H9 (cell line): Measurements from ENCODE around the gene TOP1. TPM values are rescaled to one million over a fixed set of nuclear protein-coding genes. Genes with fewer than 3 reads are reported as not detected.

Source experiments
- DNase-seq: peaks from one replicate; pipeline ENCODE4 v3.0.0-alpha.2; 2017
- H2AFZ ChIP-seq: one replicate; pipeline ENCODE4 v1.6.1; 2013; ENCODE audit warnings: mild to moderate bottlenecking, low read length, control low read depth, moderate library complexity
- H2AK5ac ChIP-seq: 2 replicates; pipeline ENCODE4 v1.6.1; 2013; ENCODE audit warnings: low read length, control low read depth, mixed read lengths; ENCODE audit not compliant: insufficient read length
- H2BK120ac ChIP-seq: one replicate; pipeline ENCODE4 v1.6.1; 2013; ENCODE audit warnings: low read depth, mild to moderate bottlenecking, low read length, control low read depth, inconsistent platforms; ENCODE audit not compliant: poor library complexity, severe bottlenecking
- H2BK12ac ChIP-seq: 2 replicates; pipeline ENCODE4 v1.6.1; 2013; ENCODE audit warnings: low read length, control low read depth, mixed read lengths, low read depth; ENCODE audit not compliant: insufficient read length
- H2BK15ac ChIP-seq: 2 replicates; pipeline ENCODE4 v1.6.1; 2013; ENCODE audit warnings: low read depth, low read length, control low read depth
- H2BK20ac ChIP-seq: one replicate; pipeline ENCODE4 v1.6.1; 2013; ENCODE audit warnings: low read depth, mild to moderate bottlenecking, low read length, control low read depth, inconsistent platforms; ENCODE audit not compliant: poor library complexity, severe bottlenecking
- H2BK5ac ChIP-seq: 2 replicates; pipeline ENCODE4 v1.6.1; 2013; ENCODE audit warnings: low read length, control low read depth, mixed read lengths; ENCODE audit not compliant: insufficient read length
- H3K14ac ChIP-seq: 2 replicates; pipeline ENCODE4 v1.6.1; 2013; ENCODE audit warnings: low read length, control low read depth; ENCODE audit not compliant: insufficient read depth
- H3K18ac ChIP-seq: 2 replicates; pipeline ENCODE4 v1.6.1; 2013; ENCODE audit warnings: low read depth, mild to moderate bottlenecking, mixed read lengths, low read length, control low read depth; ENCODE audit not compliant: insufficient read length
- H3K23ac ChIP-seq: 2 replicates; pipeline ENCODE4 v1.6.1; 2013; ENCODE audit warnings: low read length, control low read depth, mixed read lengths, low read depth; ENCODE audit not compliant: insufficient read length
- H3K23me2 ChIP-seq: 2 replicates; pipeline ENCODE4 v1.6.1; 2013; ENCODE audit warnings: low read depth, mild to moderate bottlenecking, mixed read lengths, low read length, control low read depth; ENCODE audit not compliant: insufficient read length, poor library complexity, severe bottlenecking
- H3K27ac ChIP-seq: 2 replicates; pipeline ENCODE4 v1.5.1; 2013; ENCODE audit warnings: low read length, control low read depth, mixed read lengths, low read depth; ENCODE audit not compliant: insufficient read length
- H3K27me3 ChIP-seq: 2 replicates; pipeline ENCODE4 v1.6.1; 2013; ENCODE audit warnings: low read length, control low read depth, inconsistent platforms; ENCODE audit not compliant: insufficient read depth
- H3K4ac ChIP-seq: 2 replicates; pipeline ENCODE4 v1.6.1; 2013; ENCODE audit warnings: low read depth, mild to moderate bottlenecking, control low read depth, inconsistent platforms, low read length, moderate library complexity
- H3K4me1 ChIP-seq: 2 replicates; pipeline ENCODE4 v1.6.1; 2013; ENCODE audit warnings: low read length, control low read depth, inconsistent platforms; ENCODE audit not compliant: insufficient read depth
- H3K4me2 ChIP-seq: 2 replicates; pipeline ENCODE4 v1.6.1; 2013; ENCODE audit warnings: low read length, control low read depth, mixed read lengths; ENCODE audit not compliant: insufficient read length, insufficient read depth
- H3K56ac ChIP-seq: 2 replicates; pipeline ENCODE4 v1.6.1; 2013; ENCODE audit warnings: low read depth, mild to moderate bottlenecking, mixed read lengths, low read length, control low read depth; ENCODE audit not compliant: insufficient read length
- H3K79me1 ChIP-seq: 2 replicates; pipeline ENCODE4 v1.6.1; 2013; ENCODE audit warnings: low read depth, mild to moderate bottlenecking, moderate library complexity, low read length, control low read depth, inconsistent platforms; ENCODE audit not compliant: insufficient read depth, poor library complexity, severe bottlenecking
- H3K79me2 ChIP-seq: 2 replicates; pipeline ENCODE4 v1.6.1; 2013; ENCODE audit warnings: low read length, control low read depth, inconsistent platforms; ENCODE audit not compliant: insufficient read depth
- H3K9ac ChIP-seq: 2 replicates; pipeline ENCODE4 v1.6.1; 2013; ENCODE audit warnings: low read length, control low read depth, mixed read lengths; ENCODE audit not compliant: insufficient read length; ENCODE audit errors: extremely low read depth
- H3K9me3 ChIP-seq: one replicate; pipeline ENCODE4 v1.6.1; 2013; ENCODE audit warnings: low read depth, low read length, inconsistent platforms; ENCODE audit not compliant: control insufficient read depth
- H3T11ph ChIP-seq: one replicate; pipeline ENCODE4 v1.6.1; 2013; ENCODE audit warnings: mild to moderate bottlenecking, low read length, control low read depth, inconsistent platforms
- H4K20me1 ChIP-seq: one replicate; pipeline ENCODE4 v1.6.1; 2013; ENCODE audit not compliant: control insufficient read depth, insufficient read length, insufficient read depth
- H4K5ac ChIP-seq: 2 replicates; pipeline ENCODE4 v1.6.1; 2013; ENCODE audit warnings: low read depth, mild to moderate bottlenecking, mixed read lengths, low read length, control low read depth; ENCODE audit not compliant: insufficient read length
- H4K8ac ChIP-seq: replicated peaks from 2 replicates; pipeline ENCODE4 v1.6.1; 2013; ENCODE audit warnings: low read length, control low read depth, mixed read lengths, low read depth; ENCODE audit not compliant: insufficient read length
- H4K91ac ChIP-seq: 2 replicates; pipeline ENCODE4 v1.6.1; 2013; ENCODE audit warnings: low read depth, mild to moderate bottlenecking, moderate library complexity, mixed read lengths, low read length, control low read depth; ENCODE audit not compliant: insufficient read length
- H3K27ac Mint-ChIP-seq, 3 experiments: 2 replicates in 2 of 3; 3 replicates in 1 of 3; pipeline ENCODE4 v1.8.0; 2020 to 2021; ENCODE audit warnings: mixed read lengths in 3 of 3, mild to moderate bottlenecking in 1 of 3, moderate library complexity in 1 of 3
- H3K27me3 Mint-ChIP-seq: 2 replicates; pipeline ENCODE4 v1.8.0; 2021; ENCODE audit warnings: low read depth, mild to moderate bottlenecking, moderate library complexity, mixed read lengths
- H3K36me3 Mint-ChIP-seq, 3 experiments: 2 replicates in 2 of 3; 3 replicates in 1 of 3; pipeline ENCODE4 v1.8.0; 2020 to 2021; ENCODE audit warnings: low read depth in 3 of 3, mixed read lengths in 3 of 3; ENCODE audit not compliant: insufficient read depth in 1 of 3
- H3K4me1 Mint-ChIP-seq, 2 experiments: 2 replicates each; pipeline ENCODE4 v1.8.0; 2020; ENCODE audit warnings: mixed read lengths in 2 of 2
- H3K4me3 Mint-ChIP-seq, 2 experiments: 2 replicates in 1 of 2; 3 replicates in 1 of 2; pipeline ENCODE4 v1.8.0; 2020 to 2021; ENCODE audit warnings: mild to moderate bottlenecking in 2 of 2, mixed read lengths in 2 of 2, moderate library complexity in 1 of 2
- H3K9me3 Mint-ChIP-seq, 2 experiments: 2 replicates in 1 of 2; 3 replicates in 1 of 2; pipeline ENCODE4 v1.8.0; 2020; ENCODE audit warnings: mild to moderate bottlenecking in 2 of 2, mixed read lengths in 2 of 2, moderate library complexity in 1 of 2
- WGBS: extraction: QIAGEN DNeasy Blood & Tissue Kit; methylation state at CpG from one replicate; pipeline ENCODE4 v1.1.7; 2013; ENCODE audit warnings: missing lambda C conversion rate, low lambda C conversion rate, mixed read lengths; ENCODE audit not compliant: insufficient read length; ENCODE audit errors: extremely low coverage; 5-methylcytosine and 5-hydroxymethylcytosine counted together
- total RNA-seq: library from RNA; stranded (reverse); gene quantifications from 2 replicates; pipeline ENCODE4 v1.2.1, GENCODE V29; 2021
- TF ChIP-seq, protein P1 (sequence below): fragments of 200-600 bp; sonication (generic); conservative IDR thresholded peaks from 3 replicates; pipeline ENCODE4 v1.8.0; 2021; ENCODE audit warnings: antibody characterized with exemption, mild to moderate bottlenecking

Gene TOP1
- total RNA-seq, 1 experiment from 2014 or later = 96.4 TPM

DNA sequence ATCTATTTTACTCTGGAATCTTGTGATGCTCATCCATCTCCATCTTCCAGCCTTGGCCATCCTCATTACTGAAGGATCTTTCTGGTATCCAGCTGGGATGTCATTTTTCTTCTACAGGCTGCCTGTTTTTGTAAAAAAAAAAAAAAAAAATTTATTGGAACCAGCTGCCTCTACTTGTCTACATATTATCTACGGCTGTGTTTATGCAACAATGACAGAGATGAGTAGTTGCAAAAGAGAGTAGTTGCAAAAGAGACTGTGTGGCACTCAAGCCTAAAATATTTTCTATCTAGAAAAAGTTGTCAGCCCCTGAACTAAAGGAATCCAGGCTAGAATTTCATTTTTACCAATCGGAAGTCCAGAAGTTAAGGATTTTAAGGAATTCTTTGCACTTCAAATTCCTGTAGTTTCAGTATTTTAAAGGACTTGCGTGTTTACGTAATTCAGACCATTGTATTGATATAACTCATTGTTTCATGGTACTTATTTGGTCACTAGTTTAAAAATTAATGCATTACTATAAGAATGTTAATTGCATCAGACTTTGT is 70.2 kb downstream of the TOP1 start:
- H3T11ph ChIP-seq = no peak overlapping the region
- H3K27ac ChIP-seq = no peak overlapping the region
- Mint-ChIP-seq H3K4me3 (no peak overlapping the region), H3K4me1 (no peaks in the 10 kb centered on the region), H3K27me3 (no peaks in the 10 kb centered on the region), H3K36me3 (peaks cover 38 to 72% (median 67%) of the 10 kb centered on the region in 3 experiments; a peak in 6 of 7 replicates), H3K27ac (no peak overlapping the region), H3K9me3 (no peaks in the 10 kb centered on the region)
- no peak overlapping the region for H4K91ac ChIP-seq
- H3K4me2 ChIP-seq = no peak overlapping the region
- no peak overlapping the region for H2BK20ac ChIP-seq
- H2BK120ac ChIP-seq = no peak overlapping the region
- H3K14ac ChIP-seq = no peak overlapping the region
- H3K79me2 ChIP-seq = no peaks in the 10 kb centered on the region
- no peak overlapping the region for H2BK12ac ChIP-seq
- H3K18ac ChIP-seq = no peak overlapping the region
- no peaks in the 10 kb centered on the region for H3K23me2 ChIP-seq
- no peaks in the 10 kb centered on the region for H3K27me3 ChIP-seq
- H4K20me1 ChIP-seq = no peaks in the 10 kb centered on the region
- no peak overlapping the region for H4K8ac ChIP-seq
- no peak overlapping the region for H3K56ac ChIP-seq
- H2AK5ac ChIP-seq = no peak overlapping the region
- TF ChIP-seq, protein P1, sequence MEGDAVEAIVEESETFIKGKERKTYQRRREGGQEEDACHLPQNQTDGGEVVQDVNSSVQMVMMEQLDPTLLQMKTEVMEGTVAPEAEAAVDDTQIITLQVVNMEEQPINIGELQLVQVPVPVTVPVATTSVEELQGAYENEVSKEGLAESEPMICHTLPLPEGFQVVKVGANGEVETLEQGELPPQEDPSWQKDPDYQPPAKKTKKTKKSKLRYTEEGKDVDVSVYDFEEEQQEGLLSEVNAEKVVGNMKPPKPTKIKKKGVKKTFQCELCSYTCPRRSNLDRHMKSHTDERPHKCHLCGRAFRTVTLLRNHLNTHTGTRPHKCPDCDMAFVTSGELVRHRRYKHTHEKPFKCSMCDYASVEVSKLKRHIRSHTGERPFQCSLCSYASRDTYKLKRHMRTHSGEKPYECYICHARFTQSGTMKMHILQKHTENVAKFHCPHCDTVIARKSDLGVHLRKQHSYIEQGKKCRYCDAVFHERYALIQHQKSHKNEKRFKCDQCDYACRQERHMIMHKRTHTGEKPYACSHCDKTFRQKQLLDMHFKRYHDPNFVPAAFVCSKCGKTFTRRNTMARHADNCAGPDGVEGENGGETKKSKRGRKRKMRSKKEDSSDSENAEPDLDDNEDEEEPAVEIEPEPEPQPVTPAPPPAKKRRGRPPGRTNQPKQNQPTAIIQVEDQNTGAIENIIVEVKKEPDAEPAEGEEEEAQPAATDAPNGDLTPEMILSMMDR = no peak
- no CpG with 5 or more reads among the region's 4 CpGs for WGBS
- H3K9me3 ChIP-seq = no peaks in the 10 kb centered on the region
- H3K79me1 ChIP-seq = no peaks in the 10 kb centered on the region
- no peak overlapping the region for H2BK5ac ChIP-seq
- no peak overlapping the region for H3K23ac ChIP-seq
- no peak for DNase-seq
- no peaks in the 10 kb centered on the region for H3K4me1 ChIP-seq
- no peak overlapping the region for H3K4ac ChIP-seq
- no peak overlapping the region for H3K9ac ChIP-seq
- no peak overlapping the region for H4K5ac ChIP-seq
- H2BK15ac ChIP-seq = no peak overlapping the region
- H2AFZ ChIP-seq = no peak overlapping the region
